ACC112 (cell line): ENCODE results near the gene TTC16.
"Not testable (repeated sequence)": the region's sequence is repeated elsewhere in the genome, so short reads cannot be mapped to it uniquely, and the experiment has no call there.

ENCODE experiments used
- H2AFZ ChIP-seq: fragments of 200-600 bp; sonication (generic); one replicate; pipeline ENCODE4 v1.6.0; 2017; ENCODE audit warnings: antibody characterized with exemption, low read length; ENCODE audit not compliant: unreplicated experiment
- H3K27ac ChIP-seq: fragments of 200-600 bp; sonication (generic); 2 replicates; pipeline ENCODE4 v1.5.1; 2014; ENCODE audit warnings: low read depth, mild to moderate bottlenecking, antibody characterized with exemption, low read length, moderate library complexity
- H3K27me3 ChIP-seq: fragments of 200-600 bp; sonication (generic); 2 replicates; pipeline ENCODE4 v1.6.1; 2014; ENCODE audit warnings: mild to moderate bottlenecking, antibody characterized with exemption, low read length, moderate library complexity, mixed read lengths; ENCODE audit not compliant: insufficient read depth
- H3K36me3 ChIP-seq: fragments of 200-600 bp; sonication (generic); 2 replicates; pipeline ENCODE4 v1.6.1; 2016; ENCODE audit warnings: mild to moderate bottlenecking, antibody characterized with exemption, low read length, moderate library complexity, mixed read lengths; ENCODE audit not compliant: insufficient read depth
- H3K4me1 ChIP-seq: fragments of 200-600 bp; sonication (generic); one replicate; pipeline ENCODE4 v1.6.1; 2016; ENCODE audit warnings: low read length, mixed read lengths; ENCODE audit not compliant: insufficient read depth, unreplicated experiment, control insufficient read depth
- H3K4me3 ChIP-seq: fragments of 200-600 bp; sonication (generic); 2 replicates; pipeline ENCODE4 v1.5.1; 2014; ENCODE audit warnings: mild to moderate bottlenecking, low read depth, low read length
- H3K79me2 ChIP-seq: fragments of 200-600 bp; sonication (generic); one replicate; pipeline ENCODE4 v1.6.0; 2016; ENCODE audit warnings: low read length; ENCODE audit not compliant: control insufficient read depth, unreplicated experiment, insufficient read depth

The TTC16 gene

DNA sequence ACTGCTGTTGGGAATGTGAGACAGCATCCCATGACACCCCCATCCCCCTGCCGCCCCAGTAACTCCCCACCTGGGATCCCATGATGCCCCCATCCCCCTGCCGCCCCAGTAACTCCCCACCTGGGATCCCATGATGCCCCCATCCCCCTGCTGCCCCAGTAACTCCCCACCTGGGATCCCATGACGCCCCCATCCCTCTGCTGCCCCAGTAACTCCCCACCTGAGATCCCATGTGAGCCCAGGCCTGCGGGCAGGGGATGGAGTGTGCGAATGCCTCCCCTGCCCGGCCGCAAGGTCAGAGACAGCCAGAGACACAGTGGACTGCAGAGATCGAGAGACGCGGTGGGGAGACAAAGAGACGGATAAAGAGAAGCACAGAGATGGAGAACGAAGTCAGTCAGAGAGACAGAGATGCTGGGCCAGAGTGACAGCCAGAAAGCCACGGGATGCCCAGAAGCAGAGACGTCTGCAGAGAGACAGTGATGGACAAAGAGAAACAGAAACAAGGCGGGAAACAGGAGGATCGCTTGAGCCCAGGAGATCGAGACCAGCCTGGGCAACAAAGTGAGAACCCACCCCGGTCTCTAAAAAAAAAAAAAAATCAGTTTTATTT lies 61.6 kb downstream of the TTC16 start:
- Histone ChIP-seq H3K27ac (no peak overlapping the region), H3K36me3 (no peaks in the 10 kb centered on the region), H3K27me3 (no peaks in the 10 kb centered on the region), H2AFZ (no peak overlapping the region), H3K4me3 (no peak overlapping the region), H3K79me2 (no peaks in the 10 kb centered on the region), H3K4me1 (peaks cover 7% of the 10 kb centered on the region)

- Histone ChIP-seq H3K36me3 (no peaks in the 10 kb centered on the region), H3K4me1 (peaks cover 7% of the 10 kb centered on the region), H2AFZ (no peak within 1 kb of the TSS), H3K79me2 (no peaks in the 10 kb centered on the region), H3K27me3 (no peaks in the 10 kb centered on the region), H3K4me3 (no peak within 1 kb of the TSS), H3K27ac (no peak within 1 kb of the TSS)
Measured at GRCh38 chr9:127778280-127779135, 62.6 kb downstream of the TTC16 start, which contains the start of gene SH2D3C. TSS of gene SH2D3C (minus strand) at chr9:127778666. CDS start at chr9:127778627, 39 bp downstream.

DNA sequence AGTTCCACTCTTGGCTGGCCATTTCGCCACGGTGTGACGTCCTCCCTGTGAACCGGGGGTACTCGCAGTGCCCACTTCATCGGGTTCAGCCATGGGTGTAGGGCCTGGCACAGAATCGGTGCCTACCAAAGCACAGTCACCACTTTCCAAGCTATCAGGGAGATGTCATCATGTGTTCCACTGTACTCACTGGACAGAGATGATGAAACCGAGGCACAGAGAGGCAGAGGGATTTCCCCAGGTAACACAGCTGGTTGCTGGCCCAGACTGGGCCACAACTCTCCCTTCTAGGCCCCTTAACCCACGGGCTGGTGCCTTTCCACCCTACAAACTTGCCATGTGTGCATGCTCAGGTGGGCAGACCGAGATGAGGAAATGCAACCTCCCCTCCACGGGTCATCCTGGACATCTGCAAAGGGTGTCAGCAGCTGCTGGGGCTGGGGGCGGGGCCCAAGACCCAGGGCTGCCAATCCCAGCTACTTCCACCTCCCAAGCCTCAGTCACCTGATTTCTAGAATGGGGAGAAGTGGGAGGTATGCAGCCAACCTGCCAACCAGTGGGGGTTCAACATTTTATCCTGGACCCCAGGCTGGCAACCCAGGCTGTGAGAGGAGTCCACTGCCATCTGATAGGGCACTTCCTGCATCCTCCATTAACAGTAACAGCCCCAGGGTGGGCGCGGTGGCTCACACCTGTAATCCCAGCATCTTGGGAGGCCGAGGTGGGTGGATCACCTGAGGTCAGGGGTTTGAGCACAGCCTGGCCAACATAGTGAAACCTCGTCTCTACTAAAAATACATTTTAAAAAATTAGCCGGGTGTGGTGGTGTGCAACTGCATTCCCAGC lies 63.5 kb downstream of the TTC16 start:
- Histone ChIP-seq H3K79me2 (no peaks in the 10 kb centered on the region), H2AFZ (no peak overlapping the region), H3K36me3 (no peaks in the 10 kb centered on the region), H3K27me3 (no peaks in the 10 kb centered on the region), H3K4me1 (peaks cover 7% of the 10 kb centered on the region), H3K27ac (no peak overlapping the region), H3K4me3 (no peak overlapping the region)

DNA sequence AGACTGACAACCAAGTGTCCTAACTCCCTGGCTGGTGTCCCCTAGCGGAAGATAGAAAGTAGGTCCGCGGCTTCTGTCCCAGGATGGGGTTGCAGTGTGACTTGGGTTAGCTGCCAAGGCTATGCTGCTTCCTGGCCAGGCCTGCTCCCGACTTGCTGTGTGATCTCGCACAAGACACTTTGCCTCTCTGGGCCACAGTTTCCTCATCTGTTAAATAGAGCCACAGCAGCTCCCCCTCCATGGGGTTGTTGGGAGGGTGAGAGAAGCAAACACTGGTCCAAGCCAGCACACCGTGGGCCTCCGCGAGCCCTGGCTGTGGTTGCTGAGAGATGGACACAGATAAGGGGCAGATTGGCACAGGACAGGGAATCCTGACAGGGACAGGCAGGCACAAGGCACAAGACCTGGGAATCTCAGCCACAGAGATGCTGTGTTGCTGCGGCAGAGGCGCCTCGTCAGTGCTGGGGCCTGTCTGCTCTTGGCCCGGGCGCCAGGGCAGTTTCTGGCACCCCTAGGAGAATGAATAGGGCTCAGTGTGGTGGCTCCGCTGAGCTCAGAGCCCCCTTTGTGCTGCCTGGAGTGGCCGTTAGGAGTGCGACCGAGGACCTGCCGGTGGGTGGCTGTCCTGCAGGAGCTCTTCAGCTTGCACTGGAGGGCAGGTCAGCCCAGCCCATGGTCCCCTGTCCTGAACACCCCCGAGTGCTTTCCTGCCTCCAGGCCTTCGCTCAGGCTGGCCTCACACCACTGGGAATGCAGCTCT lies 64.4 kb downstream of the TTC16 start:
- Histone ChIP-seq H3K4me1 (peaks cover 7% of the 10 kb centered on the region), H3K27me3 (no peaks in the 10 kb centered on the region), H3K79me2 (no peaks in the 10 kb centered on the region), H3K4me3 (no peak overlapping the region), H2AFZ (no peak overlapping the region), H3K36me3 (no peaks in the 10 kb centered on the region), H3K27ac (no peak overlapping the region)

DNA sequence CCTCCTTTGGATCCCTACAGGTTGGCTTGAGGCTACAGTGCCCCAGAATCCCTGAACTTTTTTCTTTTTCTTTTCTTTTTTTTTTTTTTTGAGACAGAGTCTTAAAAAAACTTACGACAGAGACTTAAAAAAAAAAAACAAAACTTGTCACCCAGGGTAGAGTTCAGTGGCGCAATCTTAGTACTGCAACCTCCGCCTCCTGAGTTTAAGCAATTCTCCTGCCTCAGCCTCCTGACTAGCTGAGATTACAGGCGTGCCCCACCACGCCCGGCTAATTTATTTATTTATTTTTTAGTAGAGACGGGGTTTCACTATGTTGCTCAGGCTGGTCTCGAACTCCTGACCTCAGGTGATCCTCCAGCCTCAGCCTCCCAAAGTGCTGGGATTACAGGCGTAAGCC lies 65.0 kb downstream of the TTC16 start:
- not testable (repeated sequence) for H3K27ac ChIP-seq, H3K36me3 ChIP-seq, H3K4me1 ChIP-seq, H3K27me3 ChIP-seq, H3K4me3 ChIP-seq, H3K79me2 ChIP-seq, H2AFZ ChIP-seq
